Raji (cell line): ENCODE results near the gene C5orf24.

Experiments
- POLR2A ChIP-seq: IDR thresholded peaks from 2 replicates; pipeline ENCODE4 v1.6.1; 2011; ENCODE audit warnings: low read depth, low read length, control low read depth; ENCODE audit not compliant: insufficient read depth

C5orf24 gene

DNA sequence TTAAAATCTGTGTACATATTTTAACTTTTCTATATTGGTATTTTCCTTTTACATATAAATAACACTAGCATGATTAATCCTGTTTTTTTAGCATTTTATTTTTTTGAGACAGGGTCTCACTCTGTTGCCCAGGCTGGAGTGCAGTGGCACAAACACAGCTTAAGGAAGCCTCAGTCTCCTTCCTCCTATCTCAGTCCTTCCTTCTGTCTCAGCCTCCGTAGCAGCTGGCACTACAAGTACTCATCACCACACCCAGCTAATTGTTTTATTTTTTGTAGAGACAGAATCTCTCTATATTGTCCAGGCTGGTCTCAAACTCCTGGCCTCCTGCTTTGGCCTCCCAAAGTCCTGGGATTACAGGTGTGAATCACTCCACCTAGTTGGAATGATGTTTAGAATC is 1.5 kb upstream of the C5orf24 start:
- TF ChIP-seq POLR2A = no peak

DNA sequence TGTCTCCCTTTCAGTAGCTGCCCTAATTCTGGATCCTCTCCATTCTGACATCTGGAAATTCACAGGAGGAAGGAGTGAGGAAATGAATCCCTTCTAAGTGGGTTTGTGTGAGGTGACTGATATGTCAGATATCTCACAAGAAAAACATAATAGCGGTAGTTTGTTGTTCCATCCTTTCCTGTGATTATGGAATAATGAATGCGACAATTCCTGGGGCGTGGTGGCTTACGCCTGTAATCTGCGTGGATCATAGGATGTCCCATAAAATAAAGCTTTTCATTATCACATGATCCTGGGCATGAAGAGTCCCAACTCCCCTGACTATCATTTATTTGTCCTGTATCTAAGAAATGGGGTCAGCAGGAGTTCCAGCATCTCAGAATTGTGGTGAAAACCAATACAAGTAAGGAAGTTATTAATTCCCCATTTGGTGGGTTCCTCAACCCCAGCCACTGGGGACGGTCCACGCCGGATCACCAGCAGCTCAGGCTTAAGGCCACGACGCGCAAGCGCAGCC is 375 bp upstream of the C5orf24 start:
- TF ChIP-seq POLR2A = no peak

DNA sequence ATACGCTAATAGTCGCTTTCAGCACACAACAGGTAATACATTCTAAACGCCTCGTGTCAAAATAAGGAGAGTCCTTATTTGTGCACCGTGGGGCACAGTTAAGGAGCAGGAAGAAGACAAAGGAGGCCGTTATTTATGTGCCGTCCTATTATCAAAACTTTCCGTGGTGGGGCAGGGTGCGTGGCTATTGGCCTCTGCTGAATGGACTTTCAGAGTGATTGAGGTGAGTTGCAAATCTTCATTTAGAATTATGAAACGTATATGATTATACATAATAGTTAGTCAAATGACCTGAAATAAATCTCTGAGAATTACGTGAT is 833 bp downstream of the C5orf24 start:
- TF ChIP-seq POLR2A = no peak

DNA sequence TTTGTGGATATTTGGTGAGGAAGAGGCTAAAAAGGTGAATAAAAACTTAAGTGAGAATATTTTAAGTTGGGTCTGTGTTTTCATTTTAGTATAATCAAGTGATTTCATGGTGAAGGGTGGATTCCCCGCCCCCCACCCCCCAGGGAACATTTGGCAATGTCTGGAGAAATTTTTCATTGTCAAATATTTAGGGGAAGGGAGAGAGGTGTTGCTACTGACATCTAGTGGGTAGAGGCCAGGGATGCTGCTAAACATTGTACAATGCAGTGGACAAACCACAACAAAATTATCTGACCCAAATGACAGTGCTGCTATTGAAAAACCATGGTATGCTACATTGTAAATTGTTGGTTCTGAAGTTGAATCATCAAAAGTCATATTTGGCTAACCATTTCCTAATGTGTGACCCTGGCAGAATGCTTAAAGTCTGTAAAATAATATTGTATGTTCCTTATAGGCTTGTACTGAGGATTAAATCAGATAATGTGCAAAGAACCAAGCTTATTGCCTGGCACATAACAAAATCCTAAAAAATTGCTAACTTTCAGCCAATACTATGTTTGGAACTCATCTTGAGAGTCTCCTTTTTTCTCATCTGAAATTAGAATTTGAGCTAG is 5.6 kb downstream of the C5orf24 start:
- no peak for TF ChIP-seq POLR2A

DNA sequence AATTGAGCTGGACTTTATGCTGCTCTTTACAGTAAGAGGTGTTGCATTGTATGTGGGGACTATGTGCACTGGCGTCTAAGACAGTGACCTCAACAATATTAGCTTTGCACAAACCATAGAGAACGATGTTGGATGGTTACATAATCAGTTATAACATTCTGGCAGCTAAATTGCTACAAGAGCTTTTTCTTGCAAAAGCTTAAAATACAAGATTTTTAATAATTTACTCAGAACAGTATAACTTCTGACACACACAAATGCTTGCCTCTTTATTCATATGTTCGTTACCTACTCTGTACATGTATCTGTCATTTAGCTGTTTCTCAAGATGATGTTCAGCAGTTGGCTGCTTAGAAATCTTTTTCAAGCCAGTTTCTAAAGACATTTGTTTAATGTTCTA is 11.6 kb downstream of the C5orf24 start:
- no peak for TF ChIP-seq POLR2A

DNA sequence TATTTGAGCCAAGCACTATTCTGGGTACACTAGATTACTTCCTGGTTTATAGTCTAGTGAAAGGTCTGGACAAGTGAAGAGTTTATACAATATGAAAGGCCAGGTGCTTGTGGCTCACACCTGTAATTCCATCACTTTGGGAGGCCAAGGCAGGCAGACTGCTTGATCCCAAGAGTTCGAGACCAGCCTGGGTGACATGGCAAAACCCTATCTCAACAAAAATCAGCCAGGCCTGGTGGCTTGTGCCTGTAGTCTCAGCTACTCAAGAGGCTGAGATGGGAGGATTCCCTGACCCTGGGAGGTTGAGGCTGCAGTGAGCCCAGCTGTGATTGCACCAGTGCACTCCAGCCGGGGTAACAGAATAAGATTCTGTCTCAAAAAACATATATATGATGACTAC is 18.9 kb downstream of the C5orf24 start:
- TF ChIP-seq POLR2A = no peak

DNA sequence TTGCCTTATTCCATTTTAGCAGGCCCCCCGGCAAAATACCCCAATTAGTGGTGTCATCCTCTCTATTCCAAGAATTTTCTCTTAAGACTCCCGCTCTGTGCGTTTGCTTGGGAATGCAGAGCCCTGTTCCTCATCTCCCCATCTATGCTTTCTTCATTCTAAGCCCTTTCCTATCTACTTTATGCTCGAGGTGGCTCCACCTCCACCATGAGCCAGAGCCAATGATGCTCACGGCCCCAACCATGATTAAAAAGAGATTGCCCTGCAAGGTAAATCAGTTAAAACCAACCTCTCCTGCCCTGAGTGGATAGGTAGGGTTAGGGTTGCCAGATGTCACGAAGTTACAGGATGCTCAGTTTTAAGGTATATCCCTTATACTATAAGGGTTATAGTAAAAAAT is 27.7 kb downstream of the C5orf24 start:
- no peak for TF ChIP-seq POLR2A

DNA sequence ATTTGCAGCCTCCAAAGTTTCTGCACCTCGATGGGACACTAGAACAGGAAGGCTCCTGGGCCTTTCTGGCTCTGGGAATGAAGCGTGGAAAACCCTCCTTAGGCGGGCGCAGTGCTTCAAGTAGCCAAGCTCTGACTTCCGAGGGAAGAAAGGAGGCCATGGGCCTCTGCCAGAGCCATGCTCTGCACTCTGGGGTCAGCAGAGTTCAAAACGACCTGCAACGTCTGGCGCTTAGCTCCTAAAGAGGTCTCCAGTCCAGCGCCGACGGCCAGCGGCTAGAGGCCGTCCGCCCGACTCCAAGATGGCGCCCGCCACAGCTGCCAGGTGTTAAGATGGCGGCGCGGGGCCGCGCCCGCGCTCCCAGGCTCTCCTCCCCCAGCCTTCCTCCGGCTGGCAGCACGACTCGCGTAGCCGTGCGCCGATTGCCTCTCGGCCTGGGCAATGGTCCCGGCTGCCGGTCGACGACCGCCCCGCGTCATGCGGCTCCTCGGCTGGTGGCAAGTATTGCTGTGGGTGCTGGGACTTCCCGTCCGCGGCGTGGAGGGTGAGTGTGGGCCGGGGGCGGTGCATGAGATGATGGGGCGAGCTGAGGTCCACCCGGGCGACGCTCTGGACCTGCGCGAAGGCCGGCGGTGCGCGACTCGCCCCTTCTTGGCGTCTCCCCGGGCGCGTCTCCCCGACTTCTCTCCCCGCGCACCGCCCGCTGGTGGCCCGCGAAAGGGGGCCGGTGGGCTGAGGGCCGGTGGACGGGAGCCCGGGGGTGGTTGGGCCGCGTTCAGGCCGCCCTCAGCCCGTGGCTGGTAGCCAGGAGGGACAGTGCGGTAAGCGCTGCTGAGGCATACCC is 28.4 kb downstream of the C5orf24 start, which contains the start of gene TXNDC15:
TSS of gene TXNDC15 (plus strand) at position 385 of the 844 bp plus-strand sequence. CDS start at position 442, 57 bp downstream.
- TF ChIP-seq POLR2A = peak; percentile 92

DNA sequence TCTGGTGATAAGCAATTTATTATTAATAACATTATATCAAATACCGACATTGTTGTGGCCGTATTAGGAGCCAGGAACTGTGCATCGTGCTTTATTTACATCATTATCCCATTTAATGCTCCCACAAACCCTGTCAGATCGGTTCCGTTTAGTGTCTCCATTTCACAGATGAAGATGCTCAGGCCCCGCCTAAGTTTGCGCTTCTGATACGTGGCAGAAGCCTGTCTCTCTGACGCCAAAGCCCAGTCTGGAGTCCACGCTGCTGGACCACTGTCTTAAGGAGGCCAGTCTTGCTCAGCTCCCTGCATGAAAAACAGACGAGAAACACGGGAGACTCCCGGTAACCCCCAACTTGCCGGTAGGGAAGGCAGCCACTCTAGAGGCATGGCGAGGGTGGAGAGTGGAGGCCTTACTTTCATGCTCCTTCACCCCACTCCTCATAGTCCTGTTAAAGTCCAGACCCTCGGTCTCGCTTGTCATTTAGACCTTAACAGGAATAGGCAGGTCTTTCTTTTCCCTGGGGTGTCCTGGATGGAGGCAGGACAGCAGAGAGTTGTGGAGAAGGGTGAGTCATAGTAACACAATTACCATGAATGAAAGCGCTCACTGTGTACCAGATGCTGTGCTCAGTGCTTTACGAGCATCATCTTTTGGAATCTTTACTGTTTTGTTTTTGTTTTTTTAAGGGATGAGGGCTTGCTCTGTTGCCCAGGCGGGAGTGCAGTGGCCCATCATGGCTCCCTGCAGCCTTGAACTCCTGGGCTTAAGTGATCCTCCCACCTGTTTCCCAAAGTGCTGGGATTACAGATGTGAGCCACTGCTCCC is 29.3 kb downstream of the C5orf24 start:
- peak; percentile 36; the same call in 1 of the 2 replicates for TF ChIP-seq POLR2A

DNA sequence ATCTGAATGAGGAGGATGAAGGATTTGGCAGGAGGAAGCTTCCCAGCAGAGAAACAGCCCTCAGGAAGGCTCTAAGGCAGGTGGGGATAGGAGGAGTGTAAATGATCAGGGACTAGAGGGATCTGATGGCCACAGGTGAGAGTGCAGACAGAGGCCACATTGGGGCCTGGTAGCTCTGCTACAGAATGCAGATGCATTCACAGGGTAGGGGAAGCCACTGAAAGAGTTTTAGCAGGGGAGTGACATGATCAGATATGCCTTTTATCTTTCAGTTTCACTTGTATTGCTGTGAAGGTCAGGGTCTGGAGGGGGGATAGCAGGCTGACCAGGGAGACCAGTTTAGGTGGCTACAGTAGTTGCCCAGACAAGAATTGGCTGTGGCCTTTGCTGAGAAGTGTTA is 31.4 kb downstream of the C5orf24 start:
- no peak for TF ChIP-seq POLR2A

DNA sequence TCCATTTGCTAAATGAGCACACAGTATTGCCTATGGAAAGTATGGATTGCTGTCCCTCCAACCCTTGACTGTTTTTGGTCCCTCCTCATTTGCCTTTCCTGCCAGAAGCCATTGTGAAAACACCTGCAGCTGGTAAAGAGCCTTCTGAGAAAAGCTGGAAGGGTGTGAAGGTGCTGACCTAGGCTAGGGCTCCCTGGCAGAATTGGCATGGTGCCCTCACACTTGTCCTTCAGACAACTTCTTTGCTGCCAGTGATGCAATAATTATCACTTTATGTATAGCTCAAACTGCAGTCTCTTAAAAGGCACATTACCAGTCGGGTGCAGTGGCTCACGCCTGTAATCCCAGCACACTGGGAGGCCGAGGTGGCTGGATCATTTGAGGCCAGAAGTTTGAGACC is 32.6 kb downstream of the C5orf24 start:
- TF ChIP-seq POLR2A = no peak

DNA sequence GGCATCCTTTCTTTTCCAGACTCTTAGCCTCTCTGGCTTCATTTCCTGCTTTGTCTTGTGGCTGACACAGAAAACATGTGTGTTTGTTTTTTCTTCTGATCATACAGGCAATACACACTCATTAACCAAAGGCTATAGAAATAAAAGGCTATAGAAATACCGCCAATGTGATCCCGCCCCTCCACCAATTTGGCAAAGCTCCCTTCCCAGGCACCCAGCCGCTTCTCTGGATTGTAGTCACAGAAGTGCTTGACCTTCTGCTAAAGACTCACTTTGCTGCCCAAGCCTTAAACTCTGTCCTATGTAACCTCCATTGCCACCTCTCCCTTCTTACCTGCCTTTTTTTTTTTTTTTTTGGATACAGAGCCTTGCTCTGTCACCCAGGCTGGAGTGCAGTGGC is 33.7 kb downstream of the C5orf24 start:
- TF ChIP-seq POLR2A = no peak

DNA sequence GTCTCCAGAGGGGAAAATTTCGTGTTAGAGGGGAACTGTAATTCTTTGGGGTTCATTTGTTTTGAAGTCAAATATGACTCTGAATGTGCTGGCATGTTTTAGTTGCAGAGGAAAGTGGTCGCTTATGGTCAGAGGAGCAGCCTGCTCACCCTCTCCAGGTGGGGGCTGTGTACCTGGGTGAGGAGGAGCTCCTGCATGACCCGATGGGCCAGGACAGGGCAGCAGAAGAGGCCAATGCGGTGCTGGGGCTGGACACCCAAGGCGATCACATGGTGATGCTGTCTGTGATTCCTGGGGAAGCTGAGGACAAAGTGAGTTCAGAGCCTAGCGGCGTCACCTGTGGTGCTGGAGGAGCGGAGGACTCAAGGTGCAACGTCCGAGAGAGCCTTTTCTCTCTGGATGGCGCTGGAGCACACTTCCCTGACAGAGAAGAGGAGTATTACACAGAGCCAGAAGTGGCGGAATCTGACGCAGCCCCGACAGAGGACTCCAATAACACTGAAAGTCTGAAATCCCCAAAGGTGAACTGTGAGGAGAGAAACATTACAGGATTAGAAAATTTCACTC is 41.9 kb downstream of the C5orf24 start:
- no peak for TF ChIP-seq POLR2A

DNA sequence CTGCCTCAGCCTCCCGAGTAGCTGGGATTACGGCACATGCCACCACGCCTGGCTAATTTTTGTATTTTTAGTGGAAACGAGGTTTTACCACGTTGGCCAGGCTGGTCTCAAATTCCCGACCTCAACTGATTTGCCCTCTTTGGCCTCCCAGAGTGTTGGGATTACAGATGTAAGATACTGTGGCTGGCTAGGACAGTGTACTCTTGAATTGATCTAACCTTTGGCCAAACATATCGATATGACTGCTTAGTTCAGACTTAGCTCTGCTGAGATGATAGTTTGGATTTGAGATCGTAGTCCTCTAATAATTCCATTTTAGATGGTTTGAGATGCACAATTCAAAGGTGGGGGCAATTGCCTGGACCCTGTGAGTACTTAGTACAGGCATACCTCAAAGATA is 43.6 kb downstream of the C5orf24 start:
- TF ChIP-seq POLR2A = no peak

DNA sequence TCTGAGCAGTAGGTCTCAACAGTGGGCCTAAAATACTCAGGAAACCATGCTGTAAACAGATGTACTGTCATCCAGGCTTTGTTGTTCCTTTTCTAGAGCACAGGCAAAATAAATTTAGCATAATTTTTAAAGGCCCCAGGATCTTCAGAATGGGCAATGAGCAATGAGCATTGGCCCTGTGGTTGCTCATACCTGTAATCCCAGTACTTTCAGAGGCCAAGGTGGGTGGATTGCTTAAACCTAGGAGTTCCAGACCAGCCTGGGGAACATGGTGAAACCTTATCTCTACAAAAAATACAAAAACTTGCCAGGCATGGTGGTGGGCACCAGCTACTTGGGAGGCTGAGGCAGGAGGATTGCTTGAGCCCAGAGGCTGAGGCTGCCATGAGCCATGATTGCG is 45.7 kb downstream of the C5orf24 start:
- no peak for TF ChIP-seq POLR2A
